GOT3 (cell line): Measurements from ENCODE around the gene POLR1D.

ENCODE experiments used
- DNase-seq: peaks from one replicate; lab custom pipeline; 2025; ENCODE audit warnings: mixed read lengths; lab: John Stamatoyannopoulos, UW

Gene POLR1D

GRCh38 chr13:27638521-27638920 lies 16.8 kb downstream of the POLR1D start:
- DNase-seq, result no peak

GRCh38 chr13:27639186-27639585 lies 17.5 kb downstream of the POLR1D start:
- DNase-seq, result no peak

GRCh38 chr13:27641711-27642502 lies 20.2 kb downstream of the POLR1D start:
- no peak for DNase-seq

- no peak for DNase-seq
These were observed 21.8 kb downstream of the POLR1D start for GRCh38 chr13:27643334-27644132.

- DNase-seq, result no peak
These were observed 22.6 kb downstream of the POLR1D start for GRCh38 chr13:27644302-27644701.

GRCh38 chr13:27650312-27650711 lies 28.6 kb downstream of the POLR1D start:
- DNase-seq, result no peak

- no peak for DNase-seq
These were observed 32.4 kb downstream of the POLR1D start for GRCh38 chr13:27654059-27654458.

GRCh38 chr13:27654816-27655215 lies 33.1 kb downstream of the POLR1D start:
- no peak for DNase-seq

- DNase-seq, result no peak
These were observed 36.0 kb downstream of the POLR1D start for GRCh38 chr13:27657724-27658123.

- DNase-seq, result no peak
These were observed 36.9 kb downstream of the POLR1D start for GRCh38 chr13:27658546-27658945.

- DNase-seq, result no peak
These were observed 37.6 kb downstream of the POLR1D start for GRCh38 chr13:27659145-27659865.

- no peak for DNase-seq
These were observed 38.8 kb downstream of the POLR1D start for GRCh38 chr13:27660511-27660910.

GRCh38 chr13:27661017-27661416 lies 39.3 kb downstream of the POLR1D start:
- DNase-seq, result no peak

- no peak for DNase-seq
These were observed 41.2 kb downstream of the POLR1D start for GRCh38 chr13:27662738-27663470.

- DNase-seq, result no peak
These were observed 42.3 kb downstream of the POLR1D start for GRCh38 chr13:27663947-27664346.

- no peak for DNase-seq
These were observed 43.6 kb downstream of the POLR1D start for GRCh38 chr13:27665333-27665732.

GRCh38 chr13:27665761-27666160 lies 44.1 kb downstream of the POLR1D start:
- no peak for DNase-seq

- no peak for DNase-seq
These were observed 45.3 kb downstream of the POLR1D start for GRCh38 chr13:27666951-27667350.

GRCh38 chr13:27667946-27668345 lies 46.3 kb downstream of the POLR1D start:
- DNase-seq, result no peak

GRCh38 chr13:27670861-27671260 lies 49.2 kb downstream of the POLR1D start:
- no peak for DNase-seq

GRCh38 chr13:27672025-27672424 lies 50.3 kb downstream of the POLR1D start:
- no peak for DNase-seq
